IMR-90 (cell line): ENCODE data around the gene GMPR. TPM values are rescaled to one million over a fixed set of nuclear protein-coding genes. Genes with fewer than 3 reads are reported as not detected.

Source experiments
- ATAC-seq: fragments of 200-7000 bp; cut with Tn5 transposase; 2 replicates; pipeline ENCODE4 v1.9.1; 2020; ENCODE audit warnings: low read depth, mild to moderate bottlenecking, moderate library complexity
- BruUV-seq: library from RNA; stranded (reverse); fragments of 400-500 nt; replicated peaks from 2 replicates; lab custom pipeline; 2021; lab: Mats Ljungman, UMichigan
- CTCF ChIA-PET: fragments of 300-600 bp; formaldehyde crosslinking; extraction: SDS; loops from one replicate; lab custom pipeline; 2021; ENCODE audit warnings: antibody characterized with exemption; lab: Yijun Ruan, JAX
- POLR2A ChIA-PET: fragments of 300-600 bp; sonication (Branson Sonifier 250); formaldehyde crosslinking; loops from one replicate; lab custom pipeline; 2022; ENCODE audit warnings: antibody characterized with exemption; ENCODE audit not compliant: unreplicated experiment; lab: Charles Lee
- DNase-seq: peaks from one replicate; pipeline ENCODE4 v3.0.0; 2013
- H2AFZ ChIP-seq: replicated peaks from 2 replicates; pipeline ENCODE3; 2013; ENCODE audit warnings: low read length, mild to moderate bottlenecking; ENCODE audit not compliant: poor library complexity
- H2AK5ac ChIP-seq: 2 replicates; pipeline ENCODE4 v1.6.1; 2013; ENCODE audit warnings: low read depth, low read length, inconsistent platforms
- H2AK9ac ChIP-seq: replicated peaks from 2 replicates; pipeline ENCODE3; 2013; ENCODE audit warnings: mild to moderate bottlenecking, low read depth, low read length, moderate library complexity; ENCODE audit not compliant: poor library complexity
- H2BK120ac ChIP-seq: 2 replicates; pipeline ENCODE4 v1.6.1; 2013; ENCODE audit warnings: low read depth, low read length, inconsistent platforms
- H2BK15ac ChIP-seq: 3 replicates; pipeline ENCODE4 v1.6.1; 2013; ENCODE audit warnings: low read depth, low read length, inconsistent platforms
- H2BK20ac ChIP-seq: 2 replicates; pipeline ENCODE4 v1.6.1; 2013; ENCODE audit warnings: low read depth, mild to moderate bottlenecking, inconsistent platforms, low read length, moderate library complexity
- H2BK5ac ChIP-seq: 2 replicates; pipeline ENCODE4 v1.6.1; 2013; ENCODE audit warnings: mild to moderate bottlenecking, low read depth, low read length, inconsistent platforms; ENCODE audit not compliant: poor library complexity, severe bottlenecking
- H3K14ac ChIP-seq: replicated peaks from 2 replicates; pipeline ENCODE4 v1.6.1; 2013; ENCODE audit warnings: low read depth, low read length, inconsistent platforms
- H3K18ac ChIP-seq: 2 replicates; pipeline ENCODE4 v1.6.1; 2013; ENCODE audit warnings: low read depth, low read length, control low read depth
- H3K23ac ChIP-seq: 2 replicates; pipeline ENCODE4 v1.6.1; 2013; ENCODE audit warnings: low read depth, low read length, inconsistent platforms
- H3K27ac ChIP-seq: 2 replicates; pipeline ENCODE4 v1.5.1; 2013; ENCODE audit warnings: mild to moderate bottlenecking, control low read depth, low read length; ENCODE audit not compliant: insufficient read depth
- H3K27me3 ChIP-seq: 2 replicates; pipeline ENCODE4 v1.6.1; 2013; ENCODE audit warnings: low read length; ENCODE audit not compliant: control insufficient read depth, insufficient read depth
- H3K36me3 ChIP-seq: 2 replicates; pipeline ENCODE4 v1.6.1; 2013; ENCODE audit warnings: low read length, mixed read lengths; ENCODE audit not compliant: control insufficient read depth, insufficient read depth
- H3K4ac ChIP-seq: 2 replicates; pipeline ENCODE4 v1.6.1; 2013; ENCODE audit warnings: low read depth, low read length, inconsistent platforms
- H3K4me1 ChIP-seq: 2 replicates; pipeline ENCODE4 v1.6.1; 2013; ENCODE audit warnings: low read length, mixed read lengths; ENCODE audit not compliant: control insufficient read depth, insufficient read depth
- H3K4me2 ChIP-seq: 2 replicates; pipeline ENCODE4 v1.6.1; 2013; ENCODE audit warnings: low read depth, mild to moderate bottlenecking, control low read depth, low read length, moderate library complexity
- H3K4me3 ChIP-seq: 2 replicates; pipeline ENCODE4 v1.5.1; 2013; ENCODE audit warnings: low read depth, mild to moderate bottlenecking, control low read depth, low read length, moderate library complexity; ENCODE audit not compliant: insufficient read depth
- H3K56ac ChIP-seq: 2 replicates; pipeline ENCODE4 v1.6.1; 2013; ENCODE audit warnings: low read length, inconsistent platforms; ENCODE audit not compliant: insufficient read depth; ENCODE audit errors: extremely low read depth
- H3K79me1 ChIP-seq, 2 experiments: 2 replicates each; pipeline ENCODE4 v1.6.1; 2013; ENCODE audit warnings: low read length in 2 of 2, inconsistent platforms in 1 of 2, low read depth in 1 of 2
- H3K9ac ChIP-seq: 2 replicates; pipeline ENCODE4 v1.6.1; 2013; ENCODE audit warnings: low read depth, low read length, control low read depth
- H3K9me1 ChIP-seq: 2 replicates; pipeline ENCODE4 v1.6.1; 2013; ENCODE audit warnings: low read length, inconsistent platforms; ENCODE audit not compliant: insufficient read depth
- H3K9me3 ChIP-seq: 2 replicates; pipeline ENCODE4 v1.6.1; 2013; ENCODE audit warnings: low read length; ENCODE audit not compliant: control insufficient read depth, insufficient read depth
- H4K20me1 ChIP-seq: 2 replicates; pipeline ENCODE4 v1.6.1; 2013; ENCODE audit warnings: low read length, inconsistent platforms; ENCODE audit not compliant: insufficient read depth
- H4K5ac ChIP-seq: 2 replicates; pipeline ENCODE4 v1.6.1; 2013; ENCODE audit warnings: mild to moderate bottlenecking, low read depth, low read length, control low read depth
- H4K8ac ChIP-seq, 2 experiments: 2 replicates each; pipeline ENCODE4 v1.6.1; 2013; ENCODE audit warnings: low read depth in 2 of 2, low read length in 2 of 2, control low read depth in 1 of 2, inconsistent platforms in 1 of 2
- H4K91ac ChIP-seq: 2 replicates; pipeline ENCODE4 v1.6.1; 2013; ENCODE audit warnings: low read depth, low read length, inconsistent platforms; ENCODE audit not compliant: insufficient read depth
- BHLHE40 ChIP-seq: fragments of 150-350 bp; IDR thresholded peaks from 2 replicates; pipeline ENCODE4 v1.6.1; 2016; ENCODE audit warnings: mild to moderate bottlenecking, low read depth, low read length
- CEBPB ChIP-seq: IDR thresholded peaks from 2 replicates; pipeline ENCODE4 v1.6.1; 2012; ENCODE audit warnings: low read depth, low read length, improper control_type of control experiment
- CHD1 ChIP-seq: IDR thresholded peaks from 2 replicates; pipeline ENCODE4 v1.6.1; 2012; ENCODE audit warnings: low read depth, low read length, improper control_type of control experiment
- CTCF ChIP-seq: conservative IDR thresholded peaks from 2 replicates; pipeline ENCODE4 v1.5.1; 2012; ENCODE audit warnings: mild to moderate bottlenecking, low read depth, low read length, improper control_type of control experiment
- ELK1 ChIP-seq: fragments of 150-350 bp; IDR thresholded peaks from 2 replicates; pipeline ENCODE4 v1.6.1; 2016; ENCODE audit warnings: low read depth, mild to moderate bottlenecking, low read length, moderate library complexity, borderline replicate concordance
- FOS ChIP-seq: fragments of 150-350 bp; IDR thresholded peaks from 2 replicates; pipeline ENCODE4 v1.6.1; 2016; ENCODE audit warnings: low read depth, low read length
- MAFK ChIP-seq: IDR thresholded peaks from 2 replicates; pipeline ENCODE4 v1.6.1; 2012; ENCODE audit warnings: low read depth, low read length, improper control_type of control experiment
- MAZ ChIP-seq: IDR thresholded peaks from 2 replicates; pipeline ENCODE4 v1.6.1; 2012; ENCODE audit warnings: low read depth, mild to moderate bottlenecking, low read length, improper control_type of control experiment, moderate library complexity, borderline replicate concordance
- MXI1 ChIP-seq: IDR thresholded peaks from 2 replicates; pipeline ENCODE4 v1.6.1; 2012; ENCODE audit warnings: low read depth, mild to moderate bottlenecking, low read length, moderate library complexity, borderline replicate concordance
- NFE2L2 ChIP-seq: fragments of 150-350 bp; IDR thresholded peaks from 2 replicates; pipeline ENCODE4 v1.6.1; 2016; ENCODE audit warnings: low read depth, mild to moderate bottlenecking, low read length
- POLR2A ChIP-seq: IDR thresholded peaks from 2 replicates; pipeline ENCODE4 v1.6.1; 2012; ENCODE audit warnings: mild to moderate bottlenecking, low read depth, low read length
- RAD21 ChIP-seq: IDR thresholded peaks from 2 replicates; pipeline ENCODE4 v1.6.1; 2012; ENCODE audit warnings: low read length, improper control_type of control experiment
- RCOR1 ChIP-seq: IDR thresholded peaks from 2 replicates; pipeline ENCODE4 v1.6.1; 2012; ENCODE audit warnings: mild to moderate bottlenecking, low read length, improper control_type of control experiment; ENCODE audit not compliant: insufficient replicate concordance
- RFX5 ChIP-seq: IDR thresholded peaks from 2 replicates; pipeline ENCODE4 v1.8.0; 2012; ENCODE audit warnings: low read depth, mild to moderate bottlenecking, low read length, moderate library complexity
- SMC3 ChIP-seq: fragments of 150-350 bp; IDR thresholded peaks from 2 replicates; pipeline ENCODE4 v1.6.1; 2016; ENCODE audit warnings: low read depth, mild to moderate bottlenecking, antibody characterized with exemption, low read length, moderate library complexity
- USF2 ChIP-seq: fragments of 150-350 bp; IDR thresholded peaks from 2 replicates; pipeline ENCODE4 v1.6.1; 2017; ENCODE audit warnings: mild to moderate bottlenecking, antibody characterized with exemption, low read length, low read depth
- WGBS, 2 experiments: methylation state at CpG; one replicate each; pipeline versions ENCODE4 v1.1.5 to v1.1.7; 2013; ENCODE audit warnings: missing lambda C conversion rate in 2 of 2; ENCODE audit not compliant: insufficient read length in 1 of 2; ENCODE audit errors: extremely low coverage in 2 of 2; 5-methylcytosine and 5-hydroxymethylcytosine counted together
- dilution Hi-C: fragments of 300-500 bp; cut with HindIII; formaldehyde crosslinking; loops from one replicate; pipeline ENCODE4 v1.14.3; 2018; ENCODE audit warnings: low sequenced_read_pairs; ENCODE audit not compliant: unreplicated experiment
- in situ Hi-C: fragments of 300-500 bp; cut with MboI; formaldehyde crosslinking; loops from 3 replicates; pipeline ENCODE4 v1.14.3; 2019; ENCODE audit warnings: low sequenced_read_pairs, inconsistent platforms, mixed read lengths
- intact Hi-C: fragments of 100-400 bp; cut with micrococcal nuclease; formaldehyde crosslinking; loops from 2 replicates; pipeline ENCODE4 v1.10.0; 2022
- polyA plus RNA-seq, 3 experiments: library from polyadenylated mRNA; depleted of rRNA; stranded (reverse); fragments of >200 nt; gene quantifications; 2 replicates each; pipeline ENCODE4 v1.2.3, GENCODE V29; 2012; ENCODE audit warnings: low replicate concordance in 1 of 3
- total RNA-seq: library from RNA; depleted of rRNA; stranded (reverse); fragments of >200 nt; gene quantifications from 2 replicates; pipeline ENCODE4 v1.2.3, GENCODE V29; 2012

Gene GMPR
- total and polyA plus RNA-seq, 2 of the 4 experiments (the other 2 are of a cell fraction): 6.3 to 8.6 TPM

- Histone ChIP-seq H4K5ac (no peak overlapping the region), H2AK5ac (no peak overlapping the region), H2BK5ac (no peak overlapping the region), H2BK15ac (no peak overlapping the region), H3K4me3 (no peak overlapping the region), H2BK20ac (no peak overlapping the region), H3K18ac (no peak overlapping the region), H3K4me2 (no peak overlapping the region), H2AK9ac (no peak overlapping the region), H3K4ac (no peak overlapping the region), H3K79me1 (no peaks in the 10 kb centered on the region), H4K20me1 (no peaks in the 10 kb centered on the region), H3K14ac (no peak overlapping the region), H3K36me3 (no peaks in the 10 kb centered on the region), H3K27ac (no peak overlapping the region), H3K9ac (no peak overlapping the region), H3K56ac (no peak overlapping the region), H4K8ac (no peak overlapping the region), H3K4me1 (peaks cover 5% of the 10 kb centered on the region; the same call in 1 of the 2 replicates), H2AFZ (no peak overlapping the region), H3K9me1 (no peaks in the 10 kb centered on the region), H2BK120ac (no peak overlapping the region), H3K9me3 (no peaks in the 10 kb centered on the region), H3K23ac (no peak overlapping the region), H3K27me3 (peaks cover 15% of the 10 kb centered on the region), H4K91ac (no peak overlapping the region)
- in situ Hi-C loops: no loop called here
- peak; percentile 77 for ATAC-seq
- DNase-seq: no peak
- POLR2A ChIA-PET: no interaction called here
- CTCF ChIA-PET: no interaction called here
- BruUV-seq: no TSS peak
- TF ChIP-seq MXI1 (no peak), RCOR1 (no peak), ELK1 (no peak), USF2 (no peak), FOS (no peak), CEBPB (no peak), CTCF (no peak), SMC3 (no peak), MAFK (no peak), RAD21 (no peak), POLR2A (no peak), NFE2L2 (no peak), CHD1 (no peak), MAZ (no peak), BHLHE40 (no peak), RFX5 (no peak)
- dilution Hi-C loops: no loop called here
- intact Hi-C loops: no loop called here
- 34% methylated on average over 4 of the region's 6 CpGs; no CpG with 5 or more reads in 1 of the 2 experiments for WGBS, 2 experiments
Measured at GRCh38 chr6:16229700-16230099, 8.7 kb upstream of the GMPR start.
